Fibroblast of lung (primary cell): Measurements from ENCODE around the gene KASH5. TPM values are rescaled to one million over a fixed set of nuclear protein-coding genes. Genes with fewer than 3 reads are reported as not detected.

Experiments used
- DNase-seq, 2 donors: peaks; one replicate each; pipeline versions ENCODE4 v3.0.0 to v3.0.0-alpha.2; 2010; ENCODE audit warnings: low read depth in 2 of 2
- H2AFZ ChIP-seq: 2 replicates; pipeline ENCODE4 v1.5.1; 2012; ENCODE audit warnings: low read length, control low read depth, inconsistent platforms
- H3K27ac ChIP-seq: 2 replicates; pipeline ENCODE4 v1.5.1; 2011; ENCODE audit warnings: low read length, control low read depth; ENCODE audit not compliant: insufficient read depth
- H3K27me3 ChIP-seq: 2 replicates; pipeline ENCODE4 v1.5.1; 2011; ENCODE audit warnings: mild to moderate bottlenecking, low read length; ENCODE audit not compliant: control insufficient read depth, insufficient read depth
- H3K36me3 ChIP-seq: 2 replicates; pipeline ENCODE4 v1.5.1; 2011; ENCODE audit warnings: low read length; ENCODE audit not compliant: control insufficient read depth, insufficient read depth
- H3K4me1 ChIP-seq: 2 replicates; pipeline ENCODE4 v1.5.1; 2011; ENCODE audit warnings: low read length; ENCODE audit not compliant: control insufficient read depth, insufficient read depth; ENCODE audit errors: extremely low read depth
- H3K4me2 ChIP-seq: 2 replicates; pipeline ENCODE4 v1.5.1; 2011; ENCODE audit warnings: low read length, control low read depth; ENCODE audit not compliant: insufficient read depth; ENCODE audit errors: extremely low read depth
- H3K4me3 ChIP-seq, 4 experiments: fragments of 200-600 bp in 1 of 4; sonication (generic) in 1 of 4; replicated peaks in 1 of 4; 2 replicates each; pipeline ENCODE4 v1.5.1; 2011 to 2016; ENCODE audit warnings: low read length in 4 of 4, low read depth in 3 of 4, mild to moderate bottlenecking in 3 of 4, control low read depth in 2 of 4, inconsistent platforms in 1 of 4, mixed read lengths in 1 of 4; ENCODE audit not compliant: insufficient read depth in 1 of 4; ENCODE audit errors: control extremely low read depth in 1 of 4
- H3K79me2 ChIP-seq: 2 replicates; pipeline ENCODE4 v1.5.1; 2012; ENCODE audit warnings: mild to moderate bottlenecking, low read length, inconsistent platforms; ENCODE audit not compliant: control insufficient read depth, insufficient read depth
- H3K9ac ChIP-seq: 2 replicates; pipeline ENCODE4 v1.5.1; 2011; ENCODE audit warnings: mild to moderate bottlenecking, low read length, control low read depth; ENCODE audit not compliant: insufficient read depth
- H3K9me3 ChIP-seq: 2 replicates; pipeline ENCODE4 v1.5.1; 2012; ENCODE audit warnings: low read depth, low read length; ENCODE audit not compliant: control insufficient read depth, insufficient read depth
- H4K20me1 ChIP-seq: 2 replicates; pipeline ENCODE4 v1.5.1; 2011; ENCODE audit warnings: low read length; ENCODE audit not compliant: control insufficient read depth, insufficient read depth; ENCODE audit errors: extremely low read depth
- CTCF ChIP-seq, 2 donors: IDR thresholded peaks in 1 of 2; conservative IDR thresholded peaks in 1 of 2; 1 replicate in 1 of 2; 2 replicates in 1 of 2; pipeline ENCODE4 v1.5.1; 2011 to 2012; ENCODE audit warnings: low read length in 2 of 2, control low read depth in 1 of 2, inconsistent platforms in 1 of 2, low read depth in 1 of 2, mild to moderate bottlenecking in 1 of 2
- EZH2 ChIP-seq: IDR thresholded peaks from 2 replicates; pipeline ENCODE4 v1.5.1; 2012; ENCODE audit warnings: low read length, control low read depth, mild to moderate bottlenecking; ENCODE audit errors: missing control alignments
- polyA plus RNA-seq, 2 donors: library from polyadenylated mRNA; depleted of rRNA in 1 of 2; stranded (reverse) in 1 of 2; unstranded in 1 of 2; fragments of >200 nt; gene quantifications; 2 replicates each; pipeline ENCODE4 v1.2.1, GENCODE V29; 2011 to 2012; ENCODE audit warnings: missing spikeins in 1 of 2
- total RNA-seq: library from RNA; depleted of rRNA; stranded (reverse); fragments of >200 nt; gene quantifications from 2 replicates; pipeline ENCODE4 v1.2.1, GENCODE V29; 2014

KASH5 gene
- total and polyA plus RNA-seq, 2 donors (not counting 1 experiment from before 2014, with no cell fraction given) = not detected

DNA sequence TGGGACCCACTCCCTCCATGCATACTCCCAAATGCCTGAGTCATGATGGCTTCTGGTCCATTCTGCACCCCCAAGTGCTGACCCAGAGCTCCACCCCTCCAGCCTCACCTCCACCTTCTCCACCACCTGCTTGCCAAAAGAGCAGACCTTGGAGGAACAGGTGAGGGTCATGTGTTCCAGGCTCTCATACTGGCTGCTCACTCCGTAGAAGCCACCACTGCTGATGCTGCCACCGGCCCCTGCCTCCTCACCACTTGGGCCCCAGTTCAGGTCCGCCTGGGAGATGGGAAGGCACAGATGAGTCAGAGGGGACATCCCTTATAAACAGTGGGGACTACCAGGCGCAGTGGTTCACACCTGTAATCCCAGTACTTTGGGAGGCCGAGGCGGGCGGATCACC lies 44.9 kb upstream of the KASH5 start:
- H3K4me3 ChIP-seq = no peak overlapping the region
- no peak for DNase-seq
- H3K27me3 ChIP-seq = peaks cover 7% of the 10 kb centered on the region
- no peaks in the 10 kb centered on the region for H3K9me3 ChIP-seq
- H2AFZ ChIP-seq = no peak overlapping the region
- no peak overlapping the region for H3K9ac ChIP-seq
- H3K27ac ChIP-seq = no peak overlapping the region
- no peaks in the 10 kb centered on the region for H4K20me1 ChIP-seq
- H3K36me3 ChIP-seq = peaks cover 16% of the 10 kb centered on the region
- H3K79me2 ChIP-seq = no peaks in the 10 kb centered on the region
- no peak overlapping the region for H3K4me2 ChIP-seq
- no peak for TF ChIP-seq EZH2
- no peak for TF ChIP-seq CTCF (conservative IDR thresholded peaks at IDR 0.05 in 1 of 2, IDR thresholded peaks at IDR 0.05 in 1 of 2; ENCODE audit: low read depth in 1 of 2, low read length in 2 of 2)
- peaks cover 4% of the 10 kb centered on the region for H3K4me1 ChIP-seq

- no peak overlapping the region for H3K4me3 ChIP-seq
- H3K36me3 ChIP-seq = peaks cover 17% of the 10 kb centered on the region
- H3K9ac ChIP-seq = no peak overlapping the region
- H3K4me2 ChIP-seq = no peak overlapping the region
- H3K9me3 ChIP-seq = no peaks in the 10 kb centered on the region
- no peaks in the 10 kb centered on the region for H3K27me3 ChIP-seq
- no peak overlapping the region for H2AFZ ChIP-seq
- DNase-seq = no peak
- no peak overlapping the region for H3K27ac ChIP-seq
- H3K4me1 ChIP-seq = peaks cover under 1% of the 10 kb centered on the region
- no peak for TF ChIP-seq EZH2
- TF ChIP-seq CTCF (conservative IDR thresholded peaks at IDR 0.05 in 1 of 2, IDR thresholded peaks at IDR 0.05 in 1 of 2; ENCODE audit: low read depth in 1 of 2, low read length in 2 of 2) = no peak
- H4K20me1 ChIP-seq = no peaks in the 10 kb centered on the region
- H3K79me2 ChIP-seq = no peaks in the 10 kb centered on the region
Measured at GRCh38 chr19:49344505-49345423, 43.3 kb upstream of the KASH5 start.

GRCh38 chr19:49347191-49347590 lies 40.9 kb upstream of the KASH5 start:
- TF ChIP-seq EZH2 (no peak), CTCF (conservative IDR thresholded peaks at IDR 0.05 in 1 of 2, IDR thresholded peaks at IDR 0.05 in 1 of 2; ENCODE audit: low read depth in 1 of 2, low read length in 2 of 2) (no peak)
- H3K4me2 ChIP-seq = no peak overlapping the region
- no peak overlapping the region for H3K27ac ChIP-seq
- H3K9ac ChIP-seq = no peak overlapping the region
- H3K79me2 ChIP-seq = no peaks in the 10 kb centered on the region
- H3K4me1 ChIP-seq = no peaks in the 10 kb centered on the region
- no peaks in the 10 kb centered on the region for H3K27me3 ChIP-seq
- H3K36me3 ChIP-seq = peaks cover 22% of the 10 kb centered on the region
- no peak for DNase-seq
- H4K20me1 ChIP-seq = no peaks in the 10 kb centered on the region
- no peak overlapping the region for H2AFZ ChIP-seq
- H3K9me3 ChIP-seq = no peaks in the 10 kb centered on the region
- no peak overlapping the region for H3K4me3 ChIP-seq
